SK-N-SH treated with all-trans-retinoic acid at 6 μM for 48 hours (cell line): ENCODE data around the gene KAT6B.
A peak's percentile ranks its signal among the peaks of the same experiment; 100 is the strongest.

Experiments
- ATAC-seq: fragments of 200-7000 bp; cut with Tn5 transposase; 3 replicates; pipeline ENCODE4 v1.9.1; 2020; ENCODE audit warnings: mild to moderate bottlenecking, moderate library complexity
- ARNTL ChIP-seq: fragments of 450-650 bp; formaldehyde crosslinking; IDR thresholded peaks from 2 replicates; pipeline ENCODE4 v1.5.0; 2020; ENCODE audit warnings: low read depth, mild to moderate bottlenecking, moderate library complexity, borderline replicate concordance
- CSRNP3 ChIP-seq: fragments of 250-450 bp; sonication (Bioruptor Pico); IDR thresholded peaks from 2 replicates; pipeline ENCODE4 v1.5.1; 2021; ENCODE audit warnings: mild to moderate bottlenecking, moderate library complexity
- ESRRG ChIP-seq: fragments of 250-450 bp; sonication (Bioruptor Pico); IDR thresholded peaks from 2 replicates; pipeline ENCODE4 v1.6.1; 2021; ENCODE audit warnings: mild to moderate bottlenecking
- GLIS3 ChIP-seq: fragments of 250-450 bp; sonication (Bioruptor Pico); IDR thresholded peaks from 2 replicates; pipeline ENCODE4 v1.5.0; 2020; ENCODE audit warnings: mild to moderate bottlenecking, moderate library complexity
- ISL1 ChIP-seq: fragments of 250-450 bp; sonication (Bioruptor Pico); IDR thresholded peaks from 2 replicates; pipeline ENCODE4 v2.1.2; 2022; ENCODE audit warnings: mild to moderate bottlenecking, moderate library complexity
- OSR1 ChIP-seq: fragments of 250-450 bp; sonication (Bioruptor Pico); IDR thresholded peaks from 2 replicates; pipeline ENCODE4 v1.8.0; 2022; ENCODE audit warnings: moderate library complexity, mild to moderate bottlenecking, inconsistent platforms
- PPARA ChIP-seq: fragments of 250-450 bp; sonication (Bioruptor Pico); IDR thresholded peaks from 2 replicates; pipeline ENCODE4 v1.5.0; 2020; ENCODE audit warnings: mild to moderate bottlenecking, borderline replicate concordance
- RARB ChIP-seq: fragments of 250-450 bp; sonication (Bioruptor Pico); IDR thresholded peaks from 2 replicates; pipeline ENCODE4 v1.8.0; 2021; ENCODE audit warnings: mild to moderate bottlenecking, moderate library complexity
- TCF4 ChIP-seq: fragments of 250-450 bp; sonication (Bioruptor Pico); IDR thresholded peaks from 2 replicates; pipeline ENCODE4 v1.8.0; 2021; ENCODE audit warnings: mild to moderate bottlenecking, moderate library complexity, borderline replicate concordance
- TOX ChIP-seq: fragments of 250-450 bp; sonication (Bioruptor Pico); IDR thresholded peaks from 2 replicates; pipeline ENCODE4 v1.8.0; 2021; ENCODE audit warnings: mild to moderate bottlenecking, moderate library complexity, borderline replicate concordance
- ZFP3 ChIP-seq: fragments of 250-450 bp; sonication (Bioruptor Pico); IDR thresholded peaks from 2 replicates; pipeline ENCODE4 v1.5.0; 2020; ENCODE audit warnings: mild to moderate bottlenecking, moderate library complexity
- ZNF565 ChIP-seq: fragments of 450-650 bp; formaldehyde crosslinking; conservative IDR thresholded peaks from 2 replicates; pipeline ENCODE4 v1.5.0; 2020; ENCODE audit warnings: low read depth, mild to moderate bottlenecking, moderate library complexity
- TF ChIP-seq, protein P1 (sequence below): fragments of 250-450 bp; sonication (Bioruptor Pico); IDR thresholded peaks from 2 replicates; pipeline ENCODE4 v1.5.0; 2020; ENCODE audit warnings: mild to moderate bottlenecking, moderate library complexity
- TF ChIP-seq, protein P2 (sequence below): fragments of 250-450 bp; sonication (Bioruptor Pico); IDR thresholded peaks from 2 replicates; pipeline ENCODE4 v1.5.1; 2020; ENCODE audit warnings: low read depth, mild to moderate bottlenecking, moderate library complexity

The KAT6B gene

GRCh38 chr10:74852381-74852780 is 26.0 kb downstream of the KAT6B start:
- ATAC-seq = no peak
- TF ChIP-seq ISL1 (no peak), ZFP3 (no peak), RARB (CRISPR knock-in tag) (no peak), CSRNP3 (CRISPR knock-in tag) (no peak), TOX (CRISPR knock-in tag) (no peak)
- TF ChIP-seq, protein P1, sequence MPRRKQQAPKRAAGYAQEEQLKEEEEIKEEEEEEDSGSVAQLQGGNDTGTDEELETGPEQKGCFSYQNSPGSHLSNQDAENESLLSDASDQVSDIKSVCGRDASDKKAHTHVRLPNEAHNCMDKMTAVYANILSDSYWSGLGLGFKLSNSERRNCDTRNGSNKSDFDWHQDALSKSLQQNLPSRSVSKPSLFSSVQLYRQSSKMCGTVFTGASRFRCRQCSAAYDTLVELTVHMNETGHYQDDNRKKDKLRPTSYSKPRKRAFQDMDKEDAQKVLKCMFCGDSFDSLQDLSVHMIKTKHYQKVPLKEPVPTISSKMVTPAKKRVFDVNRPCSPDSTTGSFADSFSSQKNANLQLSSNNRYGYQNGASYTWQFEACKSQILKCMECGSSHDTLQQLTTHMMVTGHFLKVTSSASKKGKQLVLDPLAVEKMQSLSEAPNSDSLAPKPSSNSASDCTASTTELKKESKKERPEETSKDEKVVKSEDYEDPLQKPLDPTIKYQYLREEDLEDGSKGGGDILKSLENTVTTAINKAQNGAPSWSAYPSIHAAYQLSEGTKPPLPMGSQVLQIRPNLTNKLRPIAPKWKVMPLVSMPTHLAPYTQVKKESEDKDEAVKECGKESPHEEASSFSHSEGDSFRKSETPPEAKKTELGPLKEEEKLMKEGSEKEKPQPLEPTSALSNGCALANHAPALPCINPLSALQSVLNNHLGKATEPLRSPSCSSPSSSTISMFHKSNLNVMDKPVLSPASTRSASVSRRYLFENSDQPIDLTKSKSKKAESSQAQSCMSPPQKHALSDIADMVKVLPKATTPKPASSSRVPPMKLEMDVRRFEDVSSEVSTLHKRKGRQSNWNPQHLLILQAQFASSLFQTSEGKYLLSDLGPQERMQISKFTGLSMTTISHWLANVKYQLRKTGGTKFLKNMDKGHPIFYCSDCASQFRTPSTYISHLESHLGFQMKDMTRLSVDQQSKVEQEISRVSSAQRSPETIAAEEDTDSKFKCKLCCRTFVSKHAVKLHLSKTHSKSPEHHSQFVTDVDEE = no peak

DNA sequence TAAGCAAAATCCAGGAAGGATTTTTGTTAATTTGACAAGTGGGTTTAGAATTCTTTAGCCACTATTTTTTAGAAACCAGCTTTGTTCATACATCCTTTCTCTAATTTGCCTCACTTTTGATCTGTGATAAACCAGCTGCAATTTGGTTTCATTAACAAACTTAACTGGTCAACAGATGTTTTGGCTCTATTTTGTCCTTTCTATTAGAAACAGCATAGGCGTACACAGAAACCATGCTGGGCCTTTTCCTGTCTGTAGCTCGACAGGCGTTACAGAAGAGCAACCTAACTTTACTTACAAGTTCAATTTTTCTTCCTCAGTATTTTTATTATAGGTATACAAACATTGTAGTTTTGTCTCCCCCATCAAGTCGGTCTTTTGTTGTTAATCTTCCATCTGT is 28.2 kb downstream of the KAT6B start:
- TF ChIP-seq RARB (CRISPR knock-in tag) (no peak), TCF4 (peak; percentile 32; the same call in 1 of the 2 replicates)
- peak; percentile 20; the same call in 2 of the 3 replicates for ATAC-seq

GRCh38 chr10:74855027-74855426 is 28.6 kb downstream of the KAT6B start:
- ATAC-seq = peak; percentile 68; the same call in 2 of the 3 replicates
- TF ChIP-seq ZNF565 (CRISPR knock-in tag) (no peak), ARNTL (CRISPR knock-in tag) (no peak), CSRNP3 (CRISPR knock-in tag) (no peak), OSR1 (CRISPR knock-in tag) (no peak)
- TF ChIP-seq, protein P1 = peak; percentile 39; the same call in 1 of the 2 replicates

DNA sequence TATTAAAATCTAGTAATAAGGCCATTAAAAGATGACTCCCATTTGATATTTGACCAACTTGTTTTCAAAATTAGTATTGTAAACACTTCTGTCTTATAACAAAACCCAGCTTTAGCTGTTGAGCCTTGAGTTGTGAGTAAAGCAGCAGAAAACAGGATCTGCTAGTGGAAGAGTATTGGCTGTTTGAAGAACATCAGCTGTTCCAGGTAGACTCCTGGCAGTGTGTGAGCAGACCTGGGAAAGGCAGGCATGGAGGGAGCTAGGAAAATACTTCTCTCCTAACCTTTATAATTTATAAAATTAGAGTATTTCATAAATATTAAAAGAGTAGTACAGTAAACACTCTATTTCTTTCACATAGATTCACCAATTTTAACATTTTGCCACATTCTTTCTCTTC is 29.0 kb downstream of the KAT6B start:
- no peak for ATAC-seq

More for the DNA sequence above, 29.0 kb downstream of the KAT6B start:
- TF ChIP-seq ZFP3 = no peak
- no peak for TF ChIP-seq CSRNP3 (CRISPR knock-in tag)
- no peak for TF ChIP-seq TCF4
- no peak for TF ChIP-seq GLIS3 (CRISPR knock-in tag)
- TF ChIP-seq ESRRG (CRISPR knock-in tag) = no peak
- no peak for TF ChIP-seq ARNTL (CRISPR knock-in tag)
- TF ChIP-seq PPARA (CRISPR knock-in tag) = no peak
- TF ChIP-seq, protein P2, sequence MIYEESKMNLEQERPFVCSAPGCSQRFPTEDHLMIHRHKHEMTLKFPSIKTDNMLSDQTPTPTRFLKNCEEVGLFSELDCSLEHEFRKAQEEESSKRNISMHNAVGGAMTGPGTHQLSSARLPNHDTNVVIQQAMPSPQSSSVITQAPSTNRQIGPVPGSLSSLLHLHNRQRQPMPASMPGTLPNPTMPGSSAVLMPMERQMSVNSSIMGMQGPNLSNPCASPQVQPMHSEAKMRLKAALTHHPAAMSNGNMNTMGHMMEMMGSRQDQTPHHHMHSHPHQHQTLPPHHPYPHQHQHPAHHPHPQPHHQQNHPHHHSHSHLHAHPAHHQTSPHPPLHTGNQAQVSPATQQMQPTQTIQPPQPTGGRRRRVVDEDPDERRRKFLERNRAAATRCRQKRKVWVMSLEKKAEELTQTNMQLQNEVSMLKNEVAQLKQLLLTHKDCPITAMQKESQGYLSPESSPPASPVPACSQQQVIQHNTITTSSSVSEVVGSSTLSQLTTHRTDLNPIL (CRISPR knock-in tag) = no peak
